Panc1 (cell line): ENCODE results near the gene ABCA7. TPM values are rescaled to one million over a fixed set of nuclear protein-coding genes. Genes with fewer than 3 reads are reported as not detected.

Source experiments
- ATAC-seq: fragments of 200-7000 bp; cut with Tn5 transposase; 2 replicates; pipeline ENCODE4 v1.9.1; 2020; ENCODE audit warnings: mild to moderate bottlenecking, moderate library complexity
- BruUV-seq: library from RNA; stranded (reverse); fragments of 400-500 nt; replicated peaks from 2 replicates; lab custom pipeline; 2021; lab: Mats Ljungman, UMichigan
- CTCF ChIA-PET: fragments of 300-600 bp; sonication (Branson Sonifier 250); formaldehyde crosslinking; loops from one replicate; lab custom pipeline; 2022; ENCODE audit warnings: antibody characterized with exemption; lab: Charles Lee
- POLR2A ChIA-PET: fragments of 300-600 bp; sonication (Branson Sonifier 250); formaldehyde crosslinking; loops from one replicate; lab custom pipeline; 2022; ENCODE audit warnings: antibody characterized with exemption; lab: Charles Lee
- DNase-seq: peaks from one replicate; pipeline ENCODE4 v3.0.0-alpha.2; 2010; ENCODE audit warnings: low read depth, low spot score
- H3K27ac ChIP-seq: 2 replicates; pipeline ENCODE4 v1.5.1; 2011; ENCODE audit warnings: mild to moderate bottlenecking, low read length, inconsistent platforms
- H3K27me3 ChIP-seq: fragments of 200-500 bp; sonication (Bioruptor generic); 2 replicates; pipeline ENCODE4 v1.6.0; 2014; ENCODE audit warnings: low read length, inconsistent platforms; ENCODE audit not compliant: control insufficient read depth, insufficient read depth
- H3K36me3 ChIP-seq: fragments of 200-500 bp; sonication (Bioruptor generic); 2 replicates; pipeline ENCODE4 v1.5.1; 2014; ENCODE audit warnings: inconsistent platforms, mild to moderate bottlenecking, low read length, moderate library complexity; ENCODE audit not compliant: control insufficient read depth, insufficient read depth
- H3K4me1 ChIP-seq: 2 replicates; pipeline ENCODE4 v1.5.1; 2011; ENCODE audit warnings: inconsistent platforms, mild to moderate bottlenecking, low read length, moderate library complexity; ENCODE audit not compliant: control insufficient read depth, insufficient read depth
- H3K4me3 ChIP-seq, 2 experiments: 2 replicates each; pipeline ENCODE4 v1.5.1; 2011 to 2012; ENCODE audit warnings: low read depth in 2 of 2, low read length in 2 of 2, mild to moderate bottlenecking in 2 of 2, inconsistent platforms in 1 of 2, moderate library complexity in 1 of 2
- H3K9me3 ChIP-seq: fragments of 200-500 bp; sonication (Bioruptor generic); 2 replicates; pipeline ENCODE4 v1.5.1; 2014; ENCODE audit warnings: low read depth, mild to moderate bottlenecking, inconsistent platforms, low read length, moderate library complexity; ENCODE audit not compliant: control insufficient read depth, insufficient read depth
- POLR2AphosphoS5 ChIP-seq: IDR thresholded peaks from 2 replicates; pipeline ENCODE4 v1.6.1; 2012; ENCODE audit warnings: mild to moderate bottlenecking, low read depth, low read length, moderate library complexity
- SIN3A ChIP-seq: IDR thresholded peaks from 2 replicates; pipeline ENCODE4 v1.6.1; 2012; ENCODE audit warnings: low read depth, mild to moderate bottlenecking, low read length, moderate library complexity, borderline replicate concordance; ENCODE audit not compliant: insufficient read depth
- TCF7L2 ChIP-seq: IDR thresholded peaks from 2 replicates; pipeline ENCODE4 v1.6.1; 2011; ENCODE audit warnings: mild to moderate bottlenecking, low read depth, low read length, inconsistent platforms
- in situ Hi-C: cut with HindIII; loops from 2 replicates; pipeline ENCODE4 v1.10.0; 2016; ENCODE audit warnings: low sequenced_read_pairs, low pct_unique_long_range_greater_than_20kb
- intact Hi-C: fragments of 100-400 bp; cut with micrococcal nuclease; formaldehyde crosslinking; loops from one replicate; pipeline ENCODE4 v1.10.0; 2022; ENCODE audit not compliant: unreplicated experiment
- total RNA-seq: library from RNA; stranded (reverse); gene quantifications from one replicate; pipeline ENCODE4 v1.2.1, GENCODE V29; 2021; ENCODE audit not compliant: unreplicated experiment
- TF ChIP-seq, protein P1 (sequence below), 2 experiments: IDR thresholded peaks; 2 replicates each; pipeline ENCODE4 v1.6.1; 2011 to 2012; ENCODE audit warnings: low read depth in 2 of 2, control low read depth in 1 of 2, low read length in 1 of 2, mild to moderate bottlenecking in 1 of 2, moderate library complexity in 1 of 2; ENCODE audit not compliant: insufficient read depth in 1 of 2
- TF ChIP-seq, protein P2 (sequence below): fragments of 450-650 bp; IDR thresholded peaks from 2 replicates; pipeline ENCODE4 v1.5.1; 2017; ENCODE audit warnings: mild to moderate bottlenecking

Gene ABCA7
- total RNA-seq, 1 experiment from 2014 or later: 47.5 TPM

DNA sequence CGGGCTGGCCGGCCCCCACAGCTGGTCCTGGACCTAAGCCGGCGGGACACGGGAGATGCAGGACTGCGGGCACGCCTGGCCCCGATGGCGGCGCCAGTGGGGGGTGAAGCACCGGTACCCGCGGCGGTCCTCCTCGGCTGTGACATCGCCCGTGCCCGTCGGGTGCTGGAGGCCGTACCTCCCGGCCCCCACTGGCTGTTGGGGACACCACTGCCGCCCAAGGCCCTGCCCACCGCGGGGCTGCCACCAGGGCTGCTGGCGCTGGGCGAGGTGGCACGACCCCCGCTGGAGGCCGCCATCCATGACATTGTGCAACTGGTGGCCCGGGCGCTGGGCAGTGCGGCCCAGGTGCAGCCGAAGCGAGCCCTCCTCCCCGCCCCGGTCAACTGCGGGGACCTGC lies 36.6 kb upstream of the ABCA7 start:
- ATAC-seq (no peak), DNase-seq (no peak)
- in situ Hi-C loops: no loop called here
- no peak overlapping the region for H3K27ac ChIP-seq
- CTCF ChIA-PET: no interaction called here
- intact Hi-C loops: no loop called here
- no peaks in the 10 kb centered on the region for H3K27me3 ChIP-seq
- H3K4me3 ChIP-seq: no peak overlapping the region
- no peaks in the 10 kb centered on the region for H3K9me3 ChIP-seq
- POLR2A ChIA-PET: no interaction called here
- no peaks in the 10 kb centered on the region; the same call in 1 of the 2 replicates for H3K4me1 ChIP-seq
- BruUV-seq: no TSS peak
- TF ChIP-seq, protein P1, sequence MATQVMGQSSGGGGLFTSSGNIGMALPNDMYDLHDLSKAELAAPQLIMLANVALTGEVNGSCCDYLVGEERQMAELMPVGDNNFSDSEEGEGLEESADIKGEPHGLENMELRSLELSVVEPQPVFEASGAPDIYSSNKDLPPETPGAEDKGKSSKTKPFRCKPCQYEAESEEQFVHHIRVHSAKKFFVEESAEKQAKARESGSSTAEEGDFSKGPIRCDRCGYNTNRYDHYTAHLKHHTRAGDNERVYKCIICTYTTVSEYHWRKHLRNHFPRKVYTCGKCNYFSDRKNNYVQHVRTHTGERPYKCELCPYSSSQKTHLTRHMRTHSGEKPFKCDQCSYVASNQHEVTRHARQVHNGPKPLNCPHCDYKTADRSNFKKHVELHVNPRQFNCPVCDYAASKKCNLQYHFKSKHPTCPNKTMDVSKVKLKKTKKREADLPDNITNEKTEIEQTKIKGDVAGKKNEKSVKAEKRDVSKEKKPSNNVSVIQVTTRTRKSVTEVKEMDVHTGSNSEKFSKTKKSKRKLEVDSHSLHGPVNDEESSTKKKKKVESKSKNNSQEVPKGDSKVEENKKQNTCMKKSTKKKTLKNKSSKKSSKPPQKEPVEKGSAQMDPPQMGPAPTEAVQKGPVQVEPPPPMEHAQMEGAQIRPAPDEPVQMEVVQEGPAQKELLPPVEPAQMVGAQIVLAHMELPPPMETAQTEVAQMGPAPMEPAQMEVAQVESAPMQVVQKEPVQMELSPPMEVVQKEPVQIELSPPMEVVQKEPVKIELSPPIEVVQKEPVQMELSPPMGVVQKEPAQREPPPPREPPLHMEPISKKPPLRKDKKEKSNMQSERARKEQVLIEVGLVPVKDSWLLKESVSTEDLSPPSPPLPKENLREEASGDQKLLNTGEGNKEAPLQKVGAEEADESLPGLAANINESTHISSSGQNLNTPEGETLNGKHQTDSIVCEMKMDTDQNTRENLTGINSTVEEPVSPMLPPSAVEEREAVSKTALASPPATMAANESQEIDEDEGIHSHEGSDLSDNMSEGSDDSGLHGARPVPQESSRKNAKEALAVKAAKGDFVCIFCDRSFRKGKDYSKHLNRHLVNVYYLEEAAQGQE (IDR thresholded peaks at IDR 0.05; ENCODE audit: insufficient read depth in 1 of 2, low read depth in 2 of 2, low read length in 1 of 2): no peak
- TF ChIP-seq, protein P2, sequence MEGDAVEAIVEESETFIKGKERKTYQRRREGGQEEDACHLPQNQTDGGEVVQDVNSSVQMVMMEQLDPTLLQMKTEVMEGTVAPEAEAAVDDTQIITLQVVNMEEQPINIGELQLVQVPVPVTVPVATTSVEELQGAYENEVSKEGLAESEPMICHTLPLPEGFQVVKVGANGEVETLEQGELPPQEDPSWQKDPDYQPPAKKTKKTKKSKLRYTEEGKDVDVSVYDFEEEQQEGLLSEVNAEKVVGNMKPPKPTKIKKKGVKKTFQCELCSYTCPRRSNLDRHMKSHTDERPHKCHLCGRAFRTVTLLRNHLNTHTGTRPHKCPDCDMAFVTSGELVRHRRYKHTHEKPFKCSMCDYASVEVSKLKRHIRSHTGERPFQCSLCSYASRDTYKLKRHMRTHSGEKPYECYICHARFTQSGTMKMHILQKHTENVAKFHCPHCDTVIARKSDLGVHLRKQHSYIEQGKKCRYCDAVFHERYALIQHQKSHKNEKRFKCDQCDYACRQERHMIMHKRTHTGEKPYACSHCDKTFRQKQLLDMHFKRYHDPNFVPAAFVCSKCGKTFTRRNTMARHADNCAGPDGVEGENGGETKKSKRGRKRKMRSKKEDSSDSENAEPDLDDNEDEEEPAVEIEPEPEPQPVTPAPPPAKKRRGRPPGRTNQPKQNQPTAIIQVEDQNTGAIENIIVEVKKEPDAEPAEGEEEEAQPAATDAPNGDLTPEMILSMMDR: no peak
- TF ChIP-seq TCF7L2 (no peak), SIN3A (no peak), POLR2AphosphoS5 (no peak)
- H3K36me3 ChIP-seq: no peaks in the 10 kb centered on the region

DNA sequence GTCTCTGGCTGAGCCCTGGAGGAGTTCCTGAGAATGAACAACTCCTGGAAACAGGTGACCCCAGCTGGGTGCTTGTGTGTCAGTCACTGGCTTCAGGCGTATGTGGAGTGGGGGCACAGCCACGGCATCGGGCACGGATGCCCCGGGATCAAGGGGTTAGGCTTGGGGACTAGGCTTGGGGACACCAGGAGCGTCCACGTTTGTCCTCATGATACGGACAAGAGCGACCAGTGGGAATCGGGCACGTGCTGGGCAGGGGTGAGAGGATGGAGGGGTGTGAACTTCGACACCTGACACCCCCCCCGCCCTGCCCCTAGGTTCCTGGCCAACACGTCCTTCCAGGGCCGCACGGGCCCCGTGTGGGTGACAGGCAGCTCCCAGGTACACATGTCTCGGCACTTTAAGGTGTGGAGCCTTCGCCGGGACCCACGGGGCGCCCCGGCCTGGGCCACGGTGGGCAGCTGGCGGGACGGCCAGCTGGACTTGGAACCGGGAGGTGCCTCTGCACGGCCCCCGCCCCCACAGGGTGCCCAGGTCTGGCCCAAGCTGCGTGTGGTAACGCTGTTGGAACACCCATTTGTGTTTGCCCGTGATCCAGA lies 35.6 kb upstream of the ABCA7 start:
- no peak for ATAC-seq
- BruUV-seq: no TSS peak
- Histone ChIP-seq H3K4me1 (no peaks in the 10 kb centered on the region; the same call in 1 of the 2 replicates), H3K27me3 (no peaks in the 10 kb centered on the region), H3K4me3 (no peak overlapping the region), H3K9me3 (no peaks in the 10 kb centered on the region), H3K36me3 (no peaks in the 10 kb centered on the region), H3K27ac (no peak overlapping the region)
- in situ Hi-C loops: no loop called here
- intact Hi-C loops: no loop called here
- DNase-seq: no peak
- ChIA-PET POLR2A (no interaction called here), CTCF (no interaction called here)
- TF ChIP-seq, protein P1 (IDR thresholded peaks at IDR 0.05; ENCODE audit: insufficient read depth in 1 of 2, low read depth in 2 of 2, low read length in 1 of 2): no peak
- no peak for TF ChIP-seq SIN3A
- TF ChIP-seq, protein P2: no peak
- no peak for TF ChIP-seq POLR2AphosphoS5
